ENCODE measurements around the gene APH1B. TPM values are rescaled to one million over a fixed set of nuclear protein-coding genes. Genes with fewer than 3 reads are reported as not detected.

The APH1B gene
- total RNA-seq, 4 donors from 2014 or later: 17.0 to 42.2 (median 21.8) TPM

DNA sequence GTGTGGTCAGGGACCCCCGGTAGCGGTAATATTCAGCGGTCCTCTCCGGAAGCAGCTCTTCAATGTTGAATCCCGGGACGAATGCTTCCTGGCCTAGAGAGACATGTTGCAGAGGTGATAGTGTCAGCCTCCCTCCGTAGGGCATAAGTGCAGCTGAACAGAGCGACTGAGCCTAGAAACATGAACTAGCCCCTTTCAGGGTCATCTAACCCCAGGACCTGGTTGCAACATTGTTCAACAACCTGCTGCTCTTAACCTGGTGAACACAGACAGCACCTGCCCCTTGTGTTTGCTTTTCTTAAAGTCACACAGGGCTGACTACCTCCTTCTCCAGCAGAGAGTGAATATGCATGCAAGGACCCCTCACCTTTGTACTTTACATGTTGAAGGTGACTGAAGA lies 62.9 kb downstream of the APH1B start:
- TF ChIP-seq, protein P1, sequence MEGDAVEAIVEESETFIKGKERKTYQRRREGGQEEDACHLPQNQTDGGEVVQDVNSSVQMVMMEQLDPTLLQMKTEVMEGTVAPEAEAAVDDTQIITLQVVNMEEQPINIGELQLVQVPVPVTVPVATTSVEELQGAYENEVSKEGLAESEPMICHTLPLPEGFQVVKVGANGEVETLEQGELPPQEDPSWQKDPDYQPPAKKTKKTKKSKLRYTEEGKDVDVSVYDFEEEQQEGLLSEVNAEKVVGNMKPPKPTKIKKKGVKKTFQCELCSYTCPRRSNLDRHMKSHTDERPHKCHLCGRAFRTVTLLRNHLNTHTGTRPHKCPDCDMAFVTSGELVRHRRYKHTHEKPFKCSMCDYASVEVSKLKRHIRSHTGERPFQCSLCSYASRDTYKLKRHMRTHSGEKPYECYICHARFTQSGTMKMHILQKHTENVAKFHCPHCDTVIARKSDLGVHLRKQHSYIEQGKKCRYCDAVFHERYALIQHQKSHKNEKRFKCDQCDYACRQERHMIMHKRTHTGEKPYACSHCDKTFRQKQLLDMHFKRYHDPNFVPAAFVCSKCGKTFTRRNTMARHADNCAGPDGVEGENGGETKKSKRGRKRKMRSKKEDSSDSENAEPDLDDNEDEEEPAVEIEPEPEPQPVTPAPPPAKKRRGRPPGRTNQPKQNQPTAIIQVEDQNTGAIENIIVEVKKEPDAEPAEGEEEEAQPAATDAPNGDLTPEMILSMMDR (IDR thresholded peaks at IDR 0.05; ENCODE audit: low read depth): no peak

- TF ChIP-seq, protein P1 (IDR thresholded peaks at IDR 0.05; ENCODE audit: low read depth): no peak
Measured at GRCh38 chr15:63340878-63341277, 63.5 kb downstream of the APH1B start.

GRCh38 chr15:63341898-63342297 lies 64.5 kb downstream of the APH1B start:
- TF ChIP-seq, protein P1 (IDR thresholded peaks at IDR 0.05; ENCODE audit: low read depth): no peak

DNA sequence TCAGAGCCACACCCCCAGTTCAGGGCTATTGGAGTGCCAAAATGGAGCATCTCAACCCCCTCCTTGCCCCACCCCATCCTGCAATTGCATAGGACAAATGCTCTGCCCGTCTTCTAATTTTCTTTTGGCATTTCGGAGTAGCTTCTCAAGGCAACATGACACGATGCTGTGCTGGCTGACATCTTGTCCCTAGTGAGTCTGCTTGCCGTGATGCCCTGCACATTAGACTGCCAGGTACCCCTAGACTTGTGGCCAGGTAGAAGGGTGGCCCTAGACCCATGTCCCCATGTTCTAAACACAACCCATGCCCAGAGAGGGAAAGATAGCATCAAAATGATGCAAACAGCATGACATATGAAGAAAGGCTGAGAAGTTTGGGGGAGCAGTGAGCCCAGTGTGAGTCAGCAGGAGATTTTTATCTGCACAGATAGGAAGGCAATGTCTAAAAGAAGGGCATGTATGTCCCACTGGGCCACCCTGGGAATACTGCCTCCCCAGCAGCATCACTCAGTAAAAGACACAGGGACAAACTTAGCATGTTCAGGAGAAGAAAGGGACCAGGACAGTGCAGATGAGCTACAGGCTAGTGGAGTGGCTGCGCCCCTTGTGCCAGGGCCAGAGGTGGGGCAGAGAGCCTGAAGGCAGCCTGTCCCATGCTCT lies 67.5 kb downstream of the APH1B start:
- TF ChIP-seq, protein P1 (IDR thresholded peaks at IDR 0.05; ENCODE audit: low read depth): no peak

GRCh38 chr15:63345391-63345752 lies 68.0 kb downstream of the APH1B start:
- TF ChIP-seq, protein P1 (IDR thresholded peaks at IDR 0.05; ENCODE audit: low read depth): no peak

GRCh38 chr15:63347074-63347857 lies 69.9 kb downstream of the APH1B start:
- TF ChIP-seq, protein P1 (IDR thresholded peaks at IDR 0.05; ENCODE audit: low read depth): no peak

GRCh38 chr15:63348392-63348791 lies 71.0 kb downstream of the APH1B start:
- TF ChIP-seq, protein P1 (IDR thresholded peaks at IDR 0.05; ENCODE audit: low read depth): no peak

Data from subcutaneous adipose tissue (tissue), 4 donors.